ENCODE results near the gene GIPC1.
A peak's percentile ranks its signal among the peaks of the same experiment; 100 is the strongest.
"Not testable (repeated sequence)": the region's sequence is repeated elsewhere in the genome, so short reads cannot be mapped to it uniquely, and the experiment has no call there.

Gene GIPC1

GRCh38 chr19:14510311-14511228, 14.6 kb upstream of the GIPC1 start:
- Histone ChIP-seq H3K9me3 (no peaks in the 10 kb centered on the region), H3K27ac (no peak overlapping the region), H3K36me3 (peaks cover 15 to 27% (median 25%) of the 10 kb centered on the region in 3 donors), H3K27me3 (no peaks in the 10 kb centered on the region), H3K4me1 (peaks cover 0 to 19% (median 11%) of the 10 kb centered on the region in 4 donors), H3K4me3 (no peak overlapping the region)
- intact Hi-C loops (cut with DNase I; ENCODE audit: low total_unique reads), result no loop called here
- peak; percentile 70 to 82 for DNase-seq
- no peak for TF ChIP-seq CTCF (IDR thresholded peaks at IDR 0.05)

- no peaks in the 10 kb centered on the region for H3K27me3 ChIP-seq
- H3K9me3 ChIP-seq, result no peaks in the 10 kb centered on the region
- no peak overlapping the region for H3K27ac ChIP-seq
- TF ChIP-seq CTCF (IDR thresholded peaks at IDR 0.05), result no peak
- peaks cover 0 to 2% (median 0%) of the 10 kb centered on the region in 3 donors for H3K36me3 ChIP-seq
- intact Hi-C loops (cut with DNase I; ENCODE audit: low total_unique reads), result no loop called here
- H3K4me1 ChIP-seq, result peaks cover 0 to 6% (median 0%) of the 10 kb centered on the region in 4 donors
- H3K4me3 ChIP-seq, result no peak overlapping the region
- DNase-seq, result no peak
Observed at GRCh38 chr19:14507704-14508542, 12.0 kb upstream of the GIPC1 start.

GRCh38 chr19:14505488-14506239, 9.7 kb upstream of the GIPC1 start:
- Histone ChIP-seq H3K36me3 (no peaks in the 10 kb centered on the region), H3K4me1 (peaks cover 0 to under 1% (median 0%) of the 10 kb centered on the region in 4 donors), H3K27ac (no peak overlapping the region), H3K4me3 (no peak overlapping the region), H3K9me3 (no peaks in the 10 kb centered on the region), H3K27me3 (no peaks in the 10 kb centered on the region)
- intact Hi-C loops (cut with DNase I; ENCODE audit: low total_unique reads), result no loop called here
- peak; percentile 27 to 29 for TF ChIP-seq CTCF (IDR thresholded peaks at IDR 0.05)
- DNase-seq, result no peak

- intact Hi-C loops (cut with DNase I; ENCODE audit: low total_unique reads); H3K9me3 ChIP-seq; H3K27me3 ChIP-seq; H3K4me1 ChIP-seq; H3K36me3 ChIP-seq; H3K4me3 ChIP-seq; H3K27ac ChIP-seq; DNase-seq: not testable (repeated sequence)
Observed at GRCh38 chr19:14504575-14504974, 8.6 kb upstream of the GIPC1 start.

- Histone ChIP-seq H3K4me1 (no peaks in the 10 kb centered on the region), H3K4me3 (no peak overlapping the region), H3K27ac (no peak overlapping the region), H3K27me3 (no peaks in the 10 kb centered on the region), H3K36me3 (no peaks in the 10 kb centered on the region), H3K9me3 (no peaks in the 10 kb centered on the region)
- intact Hi-C loops (cut with DNase I; ENCODE audit: low total_unique reads), result no loop called here
- no peak for DNase-seq
- TF ChIP-seq CTCF (IDR thresholded peaks at IDR 0.05), result no peak
Observed at GRCh38 chr19:14503285-14503684, 7.4 kb upstream of the GIPC1 start.
